ENCODE data around the gene UBE3D.

DNA sequence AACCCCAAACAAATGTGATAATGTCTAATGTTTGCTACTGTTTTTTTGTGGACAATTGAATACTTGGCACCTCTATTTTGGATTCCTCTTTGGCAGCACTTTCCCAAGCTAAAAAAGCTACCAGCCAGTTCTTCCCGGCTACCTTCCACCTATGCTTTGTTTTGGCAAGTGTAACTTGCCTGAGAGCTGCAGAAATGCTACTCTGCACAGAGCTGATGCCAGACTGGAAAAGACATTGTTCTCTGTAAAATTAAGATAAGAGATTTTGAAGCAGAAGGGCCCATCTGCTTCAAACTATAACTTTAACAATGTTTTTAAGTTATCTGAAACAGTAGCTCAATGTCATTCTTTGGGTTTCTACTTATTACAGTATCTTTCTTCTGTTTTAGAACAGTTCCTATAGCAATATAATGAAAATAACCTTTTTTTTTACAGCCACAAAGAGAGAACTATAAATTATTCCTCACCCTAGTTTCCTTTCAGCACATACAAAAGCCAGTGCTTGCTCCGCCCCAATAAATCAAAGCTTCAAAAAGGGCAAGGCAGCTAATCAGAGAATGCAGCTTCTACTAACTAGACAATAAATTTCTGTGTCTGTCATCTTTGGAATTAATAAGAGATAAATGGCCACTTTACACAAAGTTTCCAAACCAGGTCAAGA lies 183.1 kb downstream of the UBE3D start:
- TF ChIP-seq, protein P1, sequence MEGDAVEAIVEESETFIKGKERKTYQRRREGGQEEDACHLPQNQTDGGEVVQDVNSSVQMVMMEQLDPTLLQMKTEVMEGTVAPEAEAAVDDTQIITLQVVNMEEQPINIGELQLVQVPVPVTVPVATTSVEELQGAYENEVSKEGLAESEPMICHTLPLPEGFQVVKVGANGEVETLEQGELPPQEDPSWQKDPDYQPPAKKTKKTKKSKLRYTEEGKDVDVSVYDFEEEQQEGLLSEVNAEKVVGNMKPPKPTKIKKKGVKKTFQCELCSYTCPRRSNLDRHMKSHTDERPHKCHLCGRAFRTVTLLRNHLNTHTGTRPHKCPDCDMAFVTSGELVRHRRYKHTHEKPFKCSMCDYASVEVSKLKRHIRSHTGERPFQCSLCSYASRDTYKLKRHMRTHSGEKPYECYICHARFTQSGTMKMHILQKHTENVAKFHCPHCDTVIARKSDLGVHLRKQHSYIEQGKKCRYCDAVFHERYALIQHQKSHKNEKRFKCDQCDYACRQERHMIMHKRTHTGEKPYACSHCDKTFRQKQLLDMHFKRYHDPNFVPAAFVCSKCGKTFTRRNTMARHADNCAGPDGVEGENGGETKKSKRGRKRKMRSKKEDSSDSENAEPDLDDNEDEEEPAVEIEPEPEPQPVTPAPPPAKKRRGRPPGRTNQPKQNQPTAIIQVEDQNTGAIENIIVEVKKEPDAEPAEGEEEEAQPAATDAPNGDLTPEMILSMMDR (conservative IDR thresholded peaks at IDR 0.05) = no peak
- no peak for TF ChIP-seq EZH2 (IDR thresholded peaks at IDR 0.05; ENCODE audit: low read depth)
